NCI-H1694 treated with DMSO at 0.1 percent for 48 hours (cell line): Measurements from ENCODE around the gene SNX27.
"Not testable (repeated sequence)": the region's sequence is repeated elsewhere in the genome, so short reads cannot be mapped to it uniquely, and the experiment has no call there.

Experiments used
- DNase-seq: peaks from one replicate; lab custom pipeline; 2025; lab: John Stamatoyannopoulos, UW

The SNX27 gene

DNA sequence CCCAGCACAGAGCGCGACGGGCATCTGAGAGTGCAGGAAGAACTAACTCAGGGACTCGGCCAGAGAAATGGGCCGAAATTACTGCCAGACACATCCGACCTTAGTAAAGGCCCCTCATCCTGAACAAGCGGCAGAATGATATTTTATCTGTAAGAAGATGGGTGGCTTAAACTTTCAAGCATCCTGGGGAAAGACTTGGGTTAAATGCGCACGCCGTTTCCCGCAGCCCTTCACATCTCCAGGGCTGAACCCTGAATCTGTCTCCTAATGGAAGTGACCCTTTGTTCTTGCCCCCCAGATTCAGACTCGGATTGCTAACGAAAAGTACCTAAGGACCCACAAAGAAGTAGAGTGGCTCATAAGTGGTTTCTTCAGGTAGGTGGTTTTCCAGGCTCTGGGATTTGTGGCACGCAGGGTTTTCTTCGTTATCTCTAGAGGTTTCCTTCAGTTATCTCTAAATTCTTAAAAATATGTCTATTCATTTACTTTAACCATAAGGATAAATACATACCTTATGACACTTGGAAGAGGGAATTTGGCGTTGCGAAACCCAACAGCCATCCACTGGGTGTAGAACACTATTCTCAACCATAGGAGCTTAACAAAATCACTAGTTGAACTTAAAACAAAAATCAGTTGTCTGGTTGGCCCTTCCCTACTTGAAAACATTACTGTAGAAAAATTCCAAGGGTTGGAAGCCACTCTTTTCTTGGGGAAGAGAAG, 110.1 kb downstream of the SNX27 start:
- no peak for DNase-seq

DNA sequence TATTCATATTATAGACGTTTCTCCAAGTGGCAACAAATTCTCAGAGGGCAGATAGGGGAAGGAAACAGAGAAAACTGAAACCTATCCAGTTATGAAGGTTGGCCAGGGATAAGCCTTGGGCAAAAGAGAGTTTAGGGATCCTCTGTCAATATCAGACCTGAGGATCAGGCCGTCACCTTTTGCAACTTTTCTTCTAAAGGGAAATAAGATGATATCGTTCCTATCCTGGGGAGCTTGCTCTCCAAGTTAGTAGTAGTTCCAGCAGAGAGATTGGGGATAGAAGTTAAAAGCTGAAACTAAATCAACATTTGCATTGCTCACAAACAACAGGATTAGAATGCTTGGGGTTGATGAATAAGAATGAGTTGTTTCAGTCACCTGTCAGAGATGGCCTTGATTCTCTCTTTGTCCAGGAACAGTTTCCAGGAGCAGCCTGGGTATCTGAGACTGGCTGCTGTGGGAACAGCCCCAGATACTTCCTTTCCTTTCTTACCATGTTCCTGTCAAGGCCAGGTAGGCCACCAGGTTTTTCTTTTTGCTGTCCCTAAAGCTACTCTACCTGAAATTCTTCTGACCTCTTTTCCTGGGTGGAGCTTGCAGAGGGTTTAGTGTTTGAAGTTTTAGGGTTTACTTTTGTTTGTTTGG, 112.0 kb downstream of the SNX27 start:
- no peak for DNase-seq

- peak; percentile 52 for DNase-seq
These were observed 116.6 kb downstream of the SNX27 start for GRCh38 chr1:151728151-151729054.

DNA sequence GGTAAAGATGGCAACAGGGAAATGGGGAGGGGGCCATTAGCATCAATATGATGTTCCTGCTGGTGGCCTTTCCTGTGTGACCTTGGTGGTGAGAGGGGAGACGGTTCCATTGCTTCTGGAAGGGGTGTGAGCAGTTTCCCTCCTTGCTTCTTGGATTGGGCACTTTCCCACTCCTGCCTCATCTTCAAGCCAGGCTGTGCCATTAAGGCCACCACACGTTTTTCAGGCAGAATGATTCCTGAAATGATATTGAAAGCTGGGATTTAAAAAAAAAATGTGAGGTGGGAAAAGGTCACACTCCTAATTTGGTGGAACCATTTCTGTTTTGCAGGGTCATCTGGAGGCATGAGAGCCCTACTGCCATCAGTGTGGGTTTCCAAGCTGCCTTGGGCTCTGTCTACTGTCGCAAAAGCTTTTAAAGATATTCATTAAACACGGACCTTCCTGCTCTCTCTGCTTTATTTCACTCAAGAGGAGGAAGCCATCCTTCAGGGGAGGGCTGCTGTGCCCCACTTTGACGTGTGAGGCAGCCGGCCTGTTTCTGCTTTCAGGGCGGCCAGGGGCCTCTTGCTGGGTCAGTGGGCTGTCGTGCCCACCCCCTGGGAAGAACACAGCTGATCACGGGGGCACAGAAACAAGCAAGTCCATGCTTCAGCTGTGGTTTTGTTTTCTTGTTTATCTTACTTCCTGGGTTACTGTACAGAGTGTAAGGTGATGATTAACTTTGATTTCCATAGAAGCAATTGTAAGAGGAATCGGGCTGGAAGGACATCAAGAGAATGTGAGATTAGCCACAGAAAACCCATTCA, 117.5 kb downstream of the SNX27 start:
- DNase-seq, result no peak

- no peak for DNase-seq
These were observed 118.1 kb downstream of the SNX27 start for GRCh38 chr1:151729966-151730291.

GRCh38 chr1:151733126-151733525, 121.3 kb downstream of the SNX27 start:
- DNase-seq, result no peak

DNA sequence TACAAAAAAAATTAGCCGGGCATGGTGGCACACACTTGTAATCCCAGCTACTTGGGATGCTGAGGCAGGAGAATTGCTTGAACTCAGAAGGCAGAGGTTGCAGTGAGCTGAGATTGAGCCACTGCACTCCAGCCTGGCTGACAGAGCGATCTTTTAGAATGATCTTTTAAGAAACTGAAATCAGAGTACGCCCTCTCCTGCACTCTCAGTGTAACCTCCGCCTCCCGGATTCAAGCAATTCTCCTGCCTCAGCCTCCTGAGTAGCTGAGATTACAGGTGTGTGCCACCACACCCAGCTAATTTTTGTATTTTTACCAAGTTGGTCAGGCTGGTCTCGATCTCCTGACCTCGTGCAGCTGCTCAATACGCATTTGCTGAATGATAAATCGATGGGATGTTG, 122.1 kb downstream of the SNX27 start:
- DNase-seq, result not testable (repeated sequence)

DNA sequence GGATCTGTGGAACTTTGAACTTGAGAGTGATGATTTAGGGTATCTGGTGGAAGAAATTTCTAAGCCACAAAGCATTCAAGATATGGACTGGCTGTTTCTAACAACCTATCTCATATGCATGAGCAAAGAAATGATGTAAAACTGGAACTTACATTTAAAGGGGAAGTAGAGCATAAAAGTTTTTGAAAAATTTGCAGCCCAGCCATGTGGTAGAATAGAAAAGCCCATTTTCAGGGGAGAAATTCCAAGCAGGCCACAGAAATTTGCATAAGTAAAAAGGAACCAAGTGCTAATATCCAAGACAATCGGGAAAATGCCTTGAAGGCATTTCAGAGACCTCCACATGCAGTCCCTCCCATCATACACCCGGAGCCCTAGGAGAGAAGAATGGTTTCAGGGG, 125.2 kb downstream of the SNX27 start:
- no peak for DNase-seq

DNA sequence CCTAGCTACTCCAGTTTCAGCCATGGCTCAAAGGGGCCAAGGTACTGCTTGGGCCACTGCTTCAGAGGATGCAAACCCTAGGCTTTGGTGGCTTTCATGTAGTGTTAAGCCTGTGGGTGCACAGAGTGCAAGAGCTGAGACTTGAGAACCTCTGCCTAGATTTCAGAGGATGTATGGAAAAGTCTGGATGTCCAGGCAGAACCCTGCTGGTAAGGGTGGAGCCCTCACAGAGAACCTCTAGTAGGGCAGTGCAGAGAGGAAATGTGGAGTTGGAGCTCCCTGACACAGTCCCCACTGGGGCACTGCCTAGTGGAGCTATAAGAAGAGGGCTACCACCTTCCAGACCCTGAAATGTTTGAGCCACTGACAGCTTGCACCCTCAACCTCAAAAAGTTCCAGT, 125.6 kb downstream of the SNX27 start:
- DNase-seq, result no peak

- no peak for DNase-seq
These were observed 127.9 kb downstream of the SNX27 start for GRCh38 chr1:151739590-151740355.

DNA sequence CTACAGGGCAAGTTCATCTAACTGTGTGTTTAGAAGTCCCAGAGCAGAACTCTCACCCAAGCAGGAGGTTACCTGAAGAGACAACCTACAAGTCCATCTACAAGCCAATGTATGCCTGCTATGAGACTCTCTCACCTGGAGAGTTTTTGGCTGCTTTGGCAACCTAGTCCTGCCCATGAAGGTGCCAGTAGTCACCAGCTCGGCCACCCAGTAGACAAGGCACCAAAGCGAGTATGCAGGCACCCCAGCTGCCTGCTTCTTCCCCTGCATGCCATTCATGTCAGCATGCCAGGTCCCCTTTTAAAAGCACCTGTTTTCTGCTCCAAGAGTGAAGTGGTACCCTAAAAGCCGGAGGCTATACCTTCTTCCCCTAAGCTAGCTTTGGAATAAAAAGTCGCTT, 129.7 kb downstream of the SNX27 start:
- DNase-seq, result no peak
